Measurements from ENCODE around the gene CSTPP1. TPM values are rescaled to one million over a fixed set of nuclear protein-coding genes. Genes with fewer than 3 reads are reported as not detected.

Gene CSTPP1
- total RNA-seq, 4 donors from 2014 or later: 5.3 to 14.8 (median 13.4) TPM

DNA sequence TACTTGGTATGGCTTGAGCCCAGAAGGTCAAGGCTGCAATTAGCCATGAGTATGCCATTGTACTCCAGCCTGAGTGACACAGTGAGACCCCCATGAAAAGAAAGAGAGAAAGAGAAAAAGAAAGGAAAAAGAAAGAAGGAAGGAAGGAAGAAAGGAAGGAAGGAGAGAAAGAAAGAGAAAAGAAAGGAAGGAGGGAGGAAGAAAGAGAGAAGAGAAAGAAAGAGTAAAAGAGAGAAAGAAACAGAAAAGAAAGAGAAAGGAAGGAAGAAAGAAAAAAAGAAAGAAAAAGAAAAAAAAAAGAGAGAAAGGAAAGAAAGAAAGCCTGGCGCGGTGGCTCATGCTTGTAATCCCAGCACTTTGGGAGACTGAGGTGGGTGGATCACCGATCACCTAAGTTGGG lies 77.5 kb downstream of the CSTPP1 start:
- TF ChIP-seq, protein P1, sequence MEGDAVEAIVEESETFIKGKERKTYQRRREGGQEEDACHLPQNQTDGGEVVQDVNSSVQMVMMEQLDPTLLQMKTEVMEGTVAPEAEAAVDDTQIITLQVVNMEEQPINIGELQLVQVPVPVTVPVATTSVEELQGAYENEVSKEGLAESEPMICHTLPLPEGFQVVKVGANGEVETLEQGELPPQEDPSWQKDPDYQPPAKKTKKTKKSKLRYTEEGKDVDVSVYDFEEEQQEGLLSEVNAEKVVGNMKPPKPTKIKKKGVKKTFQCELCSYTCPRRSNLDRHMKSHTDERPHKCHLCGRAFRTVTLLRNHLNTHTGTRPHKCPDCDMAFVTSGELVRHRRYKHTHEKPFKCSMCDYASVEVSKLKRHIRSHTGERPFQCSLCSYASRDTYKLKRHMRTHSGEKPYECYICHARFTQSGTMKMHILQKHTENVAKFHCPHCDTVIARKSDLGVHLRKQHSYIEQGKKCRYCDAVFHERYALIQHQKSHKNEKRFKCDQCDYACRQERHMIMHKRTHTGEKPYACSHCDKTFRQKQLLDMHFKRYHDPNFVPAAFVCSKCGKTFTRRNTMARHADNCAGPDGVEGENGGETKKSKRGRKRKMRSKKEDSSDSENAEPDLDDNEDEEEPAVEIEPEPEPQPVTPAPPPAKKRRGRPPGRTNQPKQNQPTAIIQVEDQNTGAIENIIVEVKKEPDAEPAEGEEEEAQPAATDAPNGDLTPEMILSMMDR (IDR thresholded peaks at IDR 0.05; ENCODE audit: low read depth): no peak

DNA sequence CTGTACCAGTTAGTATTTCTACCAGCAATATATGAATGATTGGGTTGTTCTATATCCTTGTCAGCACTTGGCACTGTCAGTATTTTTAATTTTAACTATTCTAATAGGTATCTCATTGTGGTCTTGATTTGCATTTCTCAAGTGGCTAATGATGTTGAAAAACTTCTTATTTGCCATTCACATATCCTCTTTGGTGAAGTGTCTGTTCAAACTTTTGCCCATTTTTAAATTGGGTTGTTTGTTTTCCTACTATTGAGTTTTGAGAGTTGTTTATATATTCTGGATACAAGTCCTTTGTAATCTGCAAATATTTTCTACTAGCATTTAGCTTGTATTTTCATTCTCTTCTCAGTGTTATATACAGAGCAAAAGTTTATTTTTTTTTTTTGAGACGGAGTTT lies 82.1 kb downstream of the CSTPP1 start:
- TF ChIP-seq, protein P1 (IDR thresholded peaks at IDR 0.05; ENCODE audit: low read depth): no peak

DNA sequence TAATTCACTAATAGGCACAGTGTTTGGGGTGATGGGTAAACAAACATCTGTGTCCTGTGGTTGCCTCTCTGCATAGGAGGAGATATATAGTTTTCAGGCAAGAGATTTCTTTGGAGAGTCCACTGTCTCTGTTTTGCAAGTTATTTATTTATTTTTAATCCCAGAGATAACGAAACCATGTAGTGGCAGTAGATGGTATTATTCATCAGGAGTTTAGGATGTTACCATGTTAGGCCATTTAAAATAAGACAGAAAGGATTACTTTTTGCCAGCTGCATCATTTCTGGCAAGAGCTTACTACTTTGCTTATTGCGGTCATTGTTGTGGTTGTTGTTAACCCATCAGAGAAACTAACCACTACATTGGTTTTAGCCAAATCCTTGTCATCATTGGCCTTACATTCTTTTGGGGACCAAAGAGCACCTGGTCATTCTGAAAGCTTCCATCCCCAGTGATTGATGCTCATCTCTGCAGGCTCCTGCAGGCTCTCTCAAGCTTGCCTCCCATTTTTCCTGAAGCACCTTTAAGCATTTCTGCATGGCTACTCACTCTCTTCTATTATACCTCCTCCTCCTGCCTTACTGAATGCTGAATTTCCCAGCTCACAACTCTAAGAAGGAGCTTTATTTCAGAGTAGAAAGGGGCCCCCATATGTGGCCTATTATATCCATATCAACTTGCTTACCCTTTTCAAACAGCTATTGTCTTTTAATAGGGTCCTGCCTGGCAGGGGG lies 84.4 kb downstream of the CSTPP1 start:
- TF ChIP-seq, protein P1 (IDR thresholded peaks at IDR 0.05; ENCODE audit: low read depth): no peak

DNA sequence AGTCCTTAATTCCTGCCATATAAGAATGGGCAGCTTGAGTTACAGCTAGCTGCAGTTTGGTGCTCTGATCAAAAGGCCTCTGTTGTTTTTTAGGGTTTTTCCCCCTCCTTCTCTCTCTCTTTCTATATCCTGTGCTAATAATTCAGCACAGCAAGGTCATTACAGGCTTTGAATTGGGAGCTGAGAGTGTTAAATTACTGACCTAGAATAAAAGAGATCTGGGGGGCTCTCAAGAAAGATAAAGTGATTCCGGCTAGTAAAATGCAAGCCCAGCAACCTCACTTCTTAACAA lies 84.9 kb downstream of the CSTPP1 start:
- TF ChIP-seq, protein P1 (IDR thresholded peaks at IDR 0.05; ENCODE audit: low read depth): no peak

DNA sequence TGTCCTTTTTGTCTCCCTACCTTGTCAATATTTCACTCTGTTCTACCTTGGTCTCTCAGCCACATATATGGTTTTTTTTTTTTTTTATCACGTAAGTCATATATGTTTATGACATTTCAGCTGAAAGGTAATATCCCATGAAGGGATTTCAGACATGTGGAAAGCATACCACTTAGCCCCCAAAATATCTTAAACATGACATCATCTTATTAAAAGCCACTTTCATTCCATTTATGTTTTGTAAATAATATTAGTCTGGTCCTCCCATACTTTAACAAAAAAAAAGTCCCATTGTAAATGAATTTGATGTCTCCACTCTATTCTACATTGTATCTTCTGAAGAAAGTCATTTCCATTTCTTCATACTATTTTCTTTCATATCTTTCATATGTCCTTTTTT lies 85.4 kb downstream of the CSTPP1 start:
- TF ChIP-seq, protein P1 (IDR thresholded peaks at IDR 0.05; ENCODE audit: low read depth): no peak

DNA sequence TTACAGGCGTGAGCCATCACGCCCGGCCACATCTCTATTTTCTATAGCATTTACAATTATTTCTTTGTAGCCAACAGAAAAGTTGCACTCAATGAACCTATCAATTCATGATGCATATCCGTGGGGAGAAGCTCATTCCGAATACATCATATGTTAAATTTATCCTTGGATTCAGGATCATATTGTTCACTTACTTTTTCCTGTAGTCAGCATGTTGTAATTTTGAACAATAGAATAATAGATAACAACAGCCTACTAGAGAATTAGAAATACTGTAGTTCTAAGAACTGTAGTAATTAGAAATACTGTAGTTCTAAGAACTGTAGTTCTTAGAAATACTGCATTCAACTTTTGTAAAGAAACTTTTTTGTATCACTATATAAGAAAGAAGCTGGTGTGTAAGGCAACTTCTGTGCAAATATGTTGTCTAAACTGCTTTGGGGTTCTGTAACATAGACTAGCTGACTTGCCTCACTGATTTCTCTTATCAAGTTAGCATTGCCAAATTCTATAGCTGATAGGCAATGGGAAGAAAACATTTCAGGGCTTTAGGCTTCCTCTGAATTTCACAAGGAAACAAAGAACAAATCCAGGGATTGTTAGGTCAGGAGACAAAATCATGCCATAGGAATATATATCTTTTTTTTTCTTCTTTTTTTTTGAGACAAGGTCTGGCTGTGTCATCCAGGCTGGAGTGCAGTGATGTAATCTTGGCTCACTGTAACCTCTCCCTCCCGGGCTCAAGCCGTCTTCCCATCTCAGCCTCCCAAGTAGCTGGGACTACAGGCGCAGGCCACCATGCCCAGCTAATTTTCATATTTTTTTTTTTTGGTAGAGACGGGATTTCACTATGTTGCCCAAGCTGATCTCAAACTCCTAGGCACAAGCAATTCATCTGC lies 91.9 kb downstream of the CSTPP1 start:
- TF ChIP-seq, protein P1 (IDR thresholded peaks at IDR 0.05; ENCODE audit: low read depth): no peak

DNA sequence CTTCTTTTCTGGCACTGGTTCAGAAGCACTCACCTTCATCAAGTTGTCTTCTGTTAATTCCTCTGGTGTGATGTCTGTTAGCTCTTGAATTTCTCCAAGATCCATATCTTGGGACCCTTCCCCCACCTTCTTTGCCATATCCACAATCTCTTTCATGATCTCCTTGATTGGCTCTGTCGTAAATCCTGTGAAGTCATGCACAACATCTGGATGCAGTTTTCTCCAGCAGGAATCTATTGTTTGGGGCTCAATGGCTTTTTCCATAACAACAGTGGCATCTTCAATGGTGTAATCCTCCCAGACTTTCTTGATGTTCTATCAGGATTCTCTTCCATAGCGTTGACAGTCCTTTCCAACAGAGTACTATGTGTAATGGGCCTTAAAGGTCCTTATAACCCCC lies 96.9 kb downstream of the CSTPP1 start:
- TF ChIP-seq, protein P1 (IDR thresholded peaks at IDR 0.05; ENCODE audit: low read depth): no peak
